ENCODE results near the gene DIPK2B.

DIPK2B gene

GRCh38 chrX:45191383-45191782, 9.3 kb downstream of the DIPK2B start:
- TF ChIP-seq GATA2 (IDR thresholded peaks at IDR 0.05; ENCODE audit: low read depth, low read length) (no peak), GATA3 (IDR thresholded peaks at IDR 0.05; ENCODE audit: low read depth, low read length) (no peak)

- no peak for TF ChIP-seq GATA3 (IDR thresholded peaks at IDR 0.05; ENCODE audit: low read depth, low read length)
Measured at GRCh38 chrX:45187731-45188130, 12.9 kb downstream of the DIPK2B start.

GRCh38 chrX:45186643-45187026, 14.0 kb downstream of the DIPK2B start:
- no peak for TF ChIP-seq GATA3 (IDR thresholded peaks at IDR 0.05; ENCODE audit: low read depth, low read length)

GRCh38 chrX:45184211-45184610, 16.5 kb downstream of the DIPK2B start:
- no peak for TF ChIP-seq GATA2 (IDR thresholded peaks at IDR 0.05; ENCODE audit: low read depth, low read length)
- no peak for TF ChIP-seq GATA3 (IDR thresholded peaks at IDR 0.05; ENCODE audit: low read depth, low read length)

GRCh38 chrX:45172890-45173289, 27.8 kb downstream of the DIPK2B start:
- TF ChIP-seq GATA3 (IDR thresholded peaks at IDR 0.05; ENCODE audit: low read depth, low read length) (no peak), GATA2 (IDR thresholded peaks at IDR 0.05; ENCODE audit: low read depth, low read length) (no peak)

GRCh38 chrX:45166781-45167180, 33.9 kb downstream of the DIPK2B start:
- TF ChIP-seq GATA2 (IDR thresholded peaks at IDR 0.05; ENCODE audit: low read depth, low read length) = no peak
- no peak for TF ChIP-seq GATA3 (IDR thresholded peaks at IDR 0.05; ENCODE audit: low read depth, low read length)

GRCh38 chrX:45165726-45166125, 35.0 kb downstream of the DIPK2B start:
- TF ChIP-seq GATA3 (IDR thresholded peaks at IDR 0.05; ENCODE audit: low read depth, low read length) (no peak), GATA2 (IDR thresholded peaks at IDR 0.05; ENCODE audit: low read depth, low read length) (no peak)

- no peak for TF ChIP-seq GATA3 (IDR thresholded peaks at IDR 0.05; ENCODE audit: low read depth, low read length)
- TF ChIP-seq GATA2 (IDR thresholded peaks at IDR 0.05; ENCODE audit: low read depth, low read length) = no peak
Measured at GRCh38 chrX:45164995-45165394, 35.7 kb downstream of the DIPK2B start.

GRCh38 chrX:45164021-45164621, 36.6 kb downstream of the DIPK2B start:
- no peak for TF ChIP-seq GATA2 (IDR thresholded peaks at IDR 0.05; ENCODE audit: low read depth, low read length)
- TF ChIP-seq GATA3 (IDR thresholded peaks at IDR 0.05; ENCODE audit: low read depth, low read length) = no peak

- TF ChIP-seq GATA3 (IDR thresholded peaks at IDR 0.05; ENCODE audit: low read depth, low read length) = no peak
- TF ChIP-seq GATA2 (IDR thresholded peaks at IDR 0.05; ENCODE audit: low read depth, low read length) = no peak
Measured at GRCh38 chrX:45157647-45158046, 43.0 kb downstream of the DIPK2B start.

GRCh38 chrX:45154462-45154861, 46.2 kb downstream of the DIPK2B start:
- TF ChIP-seq GATA3 (IDR thresholded peaks at IDR 0.05; ENCODE audit: low read depth, low read length) (no peak), GATA2 (IDR thresholded peaks at IDR 0.05; ENCODE audit: low read depth, low read length) (no peak)

GRCh38 chrX:45154033-45154360, 46.7 kb downstream of the DIPK2B start:
- TF ChIP-seq GATA2 (IDR thresholded peaks at IDR 0.05; ENCODE audit: low read depth, low read length) (no peak), GATA3 (IDR thresholded peaks at IDR 0.05; ENCODE audit: low read depth, low read length) (no peak)
